Muscle of leg (tissue), 11 donors: ENCODE data around the gene COX4I2. TPM values are rescaled to one million over a fixed set of nuclear protein-coding genes. Genes with fewer than 3 reads are reported as not detected.

Experiments used
- DNase-seq: peaks from one replicate; pipeline ENCODE4 v3.0.0; 2013
- H3K27ac ChIP-seq: one replicate; pipeline ENCODE4 v1.5.1; 2013; ENCODE audit warnings: mild to moderate bottlenecking, low read length, control low read depth
- H3K27me3 ChIP-seq: one replicate; pipeline ENCODE4 v1.6.1; 2013; ENCODE audit warnings: low read length; ENCODE audit not compliant: control insufficient read depth, insufficient read depth
- H3K36me3 ChIP-seq: one replicate; pipeline ENCODE4 v1.6.1; 2013; ENCODE audit warnings: low read length; ENCODE audit not compliant: control insufficient read depth, insufficient read depth
- H3K4me1 ChIP-seq: one replicate; pipeline ENCODE4 v1.6.1; 2013; ENCODE audit warnings: low read length; ENCODE audit not compliant: control insufficient read depth, insufficient read depth
- H3K4me3 ChIP-seq: one replicate; pipeline ENCODE4 v1.5.1; 2013; ENCODE audit warnings: low read length, control low read depth
- H3K9me3 ChIP-seq: replicated peaks from 2 replicates; pipeline ENCODE4 v1.6.1; 2013; ENCODE audit warnings: low read depth, low read length; ENCODE audit not compliant: control insufficient read depth
- WGBS: methylation state at CpG from one replicate; pipeline ENCODE4 v1.1.5; 2013; ENCODE audit warnings: missing lambda C conversion rate; ENCODE audit not compliant: insufficient coverage; 5-methylcytosine and 5-hydroxymethylcytosine counted together
- polyA plus RNA-seq, 8 donors: library from polyadenylated mRNA; unstranded; fragments of 120-200 nt; gene quantifications; one replicate each; pipeline versions ENCODE4 v1.2.1 to v1.2.3, GENCODE V29; 2013; ENCODE audit warnings: inconsistent platforms in 1 of 8, low replicate concordance in 1 of 8; ENCODE audit not compliant: insufficient read length in 8 of 8, insufficient read depth in 1 of 8
- total RNA-seq: library from RNA; stranded (reverse); fragments of 120-200 nt; gene quantifications from one replicate; pipeline ENCODE4 v1.2.4, GENCODE V29; 2013

The COX4I2 gene
- total and polyA plus RNA-seq, 9 donors: 7.0 to 12.5 (median 8.7) TPM

GRCh38 chr20:31675828-31676608 is 38.3 kb downstream of the COX4I2 start:
- 75% methylated on average over 8 of the region's 11 CpGs for WGBS
- Histone ChIP-seq H3K9me3 (no peaks in the 10 kb centered on the region), H3K4me3 (no peak overlapping the region), H3K4me1 (peaks cover 30% of the 10 kb centered on the region), H3K36me3 (peaks cover 15% of the 10 kb centered on the region), H3K27ac (peak overlapping the region; percentile 74), H3K27me3 (no peaks in the 10 kb centered on the region)
- DNase-seq: peak; percentile 40

- DNase-seq: no peak
- WGBS: 100% methylated on average over 3 of the region's 7 CpGs
- no peak overlapping the region for H3K4me3 ChIP-seq
- peaks cover 25% of the 10 kb centered on the region for H3K4me1 ChIP-seq
- no peak overlapping the region for H3K27ac ChIP-seq
- H3K27me3 ChIP-seq: no peaks in the 10 kb centered on the region
- H3K36me3 ChIP-seq: peaks cover 19% of the 10 kb centered on the region
- no peaks in the 10 kb centered on the region for H3K9me3 ChIP-seq
Measured at GRCh38 chr20:31676609-31676989, 38.9 kb downstream of the COX4I2 start.

- H3K9me3 ChIP-seq: no peaks in the 10 kb centered on the region
- H3K4me1 ChIP-seq: peaks cover 25% of the 10 kb centered on the region
- 100% methylated on average over 1 of the region's 2 CpGs for WGBS
- no peak for DNase-seq
- no peak overlapping the region for H3K4me3 ChIP-seq
- no peak overlapping the region for H3K27ac ChIP-seq
- H3K36me3 ChIP-seq: peaks cover 19% of the 10 kb centered on the region
- H3K27me3 ChIP-seq: no peaks in the 10 kb centered on the region
Measured at GRCh38 chr20:31677553-31678260, 40.0 kb downstream of the COX4I2 start.

GRCh38 chr20:31678389-31679356 is 41.0 kb downstream of the COX4I2 start:
- no peaks in the 10 kb centered on the region for H3K9me3 ChIP-seq
- peaks cover 19% of the 10 kb centered on the region for H3K36me3 ChIP-seq
- H3K4me1 ChIP-seq: peaks cover 28% of the 10 kb centered on the region
- H3K27me3 ChIP-seq: no peaks in the 10 kb centered on the region
- 97% methylated on average over 4 of the region's 9 CpGs for WGBS
- H3K27ac ChIP-seq: no peak overlapping the region
- DNase-seq: no peak
- no peak overlapping the region for H3K4me3 ChIP-seq

- Histone ChIP-seq H3K27ac (no peak overlapping the region), H3K4me1 (peaks cover 24% of the 10 kb centered on the region), H3K27me3 (no peaks in the 10 kb centered on the region), H3K4me3 (no peak overlapping the region), H3K9me3 (no peaks in the 10 kb centered on the region), H3K36me3 (peaks cover 27% of the 10 kb centered on the region)
- DNase-seq: no peak
- WGBS: 93% methylated on average over 5 of the region's 9 CpGs
Measured at GRCh38 chr20:31679357-31680285, 41.9 kb downstream of the COX4I2 start.

GRCh38 chr20:31680286-31681127 is 42.8 kb downstream of the COX4I2 start:
- H3K27me3 ChIP-seq: no peaks in the 10 kb centered on the region
- H3K4me3 ChIP-seq: no peak overlapping the region
- 85% methylated on average over 5 of the region's 7 CpGs for WGBS
- H3K36me3 ChIP-seq: peaks cover 27% of the 10 kb centered on the region
- DNase-seq: no peak
- no peak overlapping the region for H3K27ac ChIP-seq
- H3K4me1 ChIP-seq: peaks cover 16% of the 10 kb centered on the region
- H3K9me3 ChIP-seq: no peaks in the 10 kb centered on the region

- WGBS: 80% methylated on average over 3 of the region's 7 CpGs
- peaks cover 25% of the 10 kb centered on the region for H3K36me3 ChIP-seq
- H3K4me1 ChIP-seq: peaks cover 9% of the 10 kb centered on the region
Measured at GRCh38 chr20:31681128-31681727, 43.5 kb downstream of the COX4I2 start.

GRCh38 chr20:31681769-31682168 is 44.1 kb downstream of the COX4I2 start:
- Histone ChIP-seq H3K27ac (no peak overlapping the region), H3K27me3 (no peaks in the 10 kb centered on the region), H3K36me3 (peaks cover 24% of the 10 kb centered on the region), H3K9me3 (no peaks in the 10 kb centered on the region), H3K4me1 (peaks cover 3% of the 10 kb centered on the region), H3K4me3 (no peak overlapping the region)
- 86% methylated on average over 2 of the region's 3 CpGs for WGBS
- no peak for DNase-seq

More at GRCh38 chr20:31681128-31681727, 43.5 kb downstream of the COX4I2 start:
- Histone ChIP-seq H3K9me3 (no peaks in the 10 kb centered on the region), H3K4me3 (no peak overlapping the region), H3K27ac (no peak overlapping the region), H3K27me3 (no peaks in the 10 kb centered on the region)
- no peak for DNase-seq
